ENCODE data around the gene GPX3. TPM values are rescaled to one million over a fixed set of nuclear protein-coding genes. Genes with fewer than 3 reads are reported as not detected.

Gene GPX3
- total and polyA plus RNA-seq, 2 of the 13 experiments (the other 11 are each of a cell fraction or from before 2014, with no cell fraction given) = 33.8 to 1,892 TPM

- BruUV-seq (replicated peaks) = no TSS peak
- Histone ChIP-seq H3K36me3 (replicated peaks in 1 of 2; ENCODE audit: control insufficient read depth in 1 of 2, insufficient read depth in 2 of 2, low read length in 2 of 2) (no peaks in the 10 kb centered on the region), H4K20me1 (ENCODE audit: insufficient read depth, low read length) (no peaks in the 10 kb centered on the region), H3K4me1 (ENCODE audit: insufficient read depth, low read length) (peaks cover 59% of the 10 kb centered on the region), H3K27me3 (ENCODE audit: control insufficient read depth in 1 of 2, insufficient read depth in 2 of 2, low read length in 2 of 2) (no peaks in the 10 kb centered on the region), H3K4me2 (ENCODE audit: low read depth, low read length) (no peak overlapping the region), H3K4me3 (replicated peaks in 1 of 3; ENCODE audit: insufficient read depth in 1 of 3, low read depth in 2 of 3, low read length in 3 of 3) (no peak overlapping the region), H3K27ac (ENCODE audit: extremely low read length, insufficient read depth, low read length) (no peak overlapping the region), H3K79me2 (ENCODE audit: insufficient read depth, low read length) (no peaks in the 10 kb centered on the region), H3K9ac (ENCODE audit: insufficient read depth, low read depth, low read length) (no peak overlapping the region), H2AFZ (ENCODE audit: low read length) (no peak overlapping the region), H3K9me3 (ENCODE audit: low read length) (no peaks in the 10 kb centered on the region)
- DNase-seq (ENCODE audit: low spot score) = peak; percentile 58
- CTCF ChIA-PET (ENCODE audit: low intra/inter-chr PET ratio, low total read pairs) = interaction anchor here (1.3 to 2.3 kb wide), 3 partner anchors 46 to 112 kb away, joined by 6 to 27 read pairs (median 19); no protein-coding TSS in a partner anchor
- TF ChIP-seq SOX6 (IDR thresholded peaks at IDR 0.05) = no peak
- TF ChIP-seq SOX6 (CRISPR knock-in tag; IDR thresholded peaks at IDR 0.05) = no peak
- TF ChIP-seq ZNF839 (CRISPR knock-in tag; IDR thresholded peaks at IDR 0.05; ENCODE audit: borderline replicate concordance) = no peak
- no peak for TF ChIP-seq POLR2A (IDR thresholded peaks at IDR 0.05; ENCODE audit: insufficient read depth in 1 of 2, low read depth in 2 of 2, low read length in 2 of 2)
- peak; percentile 83 for TF ChIP-seq ARID3A (IDR thresholded peaks at IDR 0.05; ENCODE audit: low read depth, low read length)
- TF ChIP-seq ZNF383 (CRISPR knock-in tag; IDR thresholded peaks at IDR 0.05; ENCODE audit: borderline replicate concordance) = no peak
- TF ChIP-seq RAD21 (CRISPR knock-in tag; IDR thresholded peaks at IDR 0.05) = peak; percentile 67
- TF ChIP-seq STAG1 (CRISPR knock-in tag; IDR thresholded peaks at IDR 0.05) = peak; percentile 84
- TF ChIP-seq CTCF (CRISPR knock-in tag; IDR thresholded peaks at IDR 0.05) = peak; percentile 71
- peak; percentile 59; the same call in 1 of the 2 replicates for TF ChIP-seq SMC3 (IDR thresholded peaks at IDR 0.05; ENCODE audit: low read length)
- no peak for TF ChIP-seq ZNF549 (CRISPR knock-in tag; IDR thresholded peaks at IDR 0.05)
- TF ChIP-seq HBP1 (CRISPR knock-in tag; IDR thresholded peaks at IDR 0.05; ENCODE audit: low read depth) = no peak
- no peak for TF ChIP-seq GATA4 (IDR thresholded peaks at IDR 0.05; ENCODE audit: borderline replicate concordance, low read depth)
- TF ChIP-seq ZNF235 (CRISPR knock-in tag; IDR thresholded peaks at IDR 0.05; ENCODE audit: borderline replicate concordance) = no peak
- TF ChIP-seq NFKB2 (CRISPR knock-in tag; IDR thresholded peaks at IDR 0.05; ENCODE audit: borderline replicate concordance) = no peak
- TF ChIP-seq KDM6A (CRISPR knock-in tag; IDR thresholded peaks at IDR 0.05; ENCODE audit: low read depth) = no peak
- TF ChIP-seq ZNF7 (CRISPR knock-in tag; IDR thresholded peaks at IDR 0.05) = no peak
- no peak for TF ChIP-seq ZNF180 (CRISPR knock-in tag; IDR thresholded peaks at IDR 0.05; ENCODE audit: borderline replicate concordance, low read depth)
- no peak for TF ChIP-seq NCOA1 (CRISPR knock-in tag; IDR thresholded peaks at IDR 0.05)
- TF ChIP-seq TIGD3 (CRISPR knock-in tag; IDR thresholded peaks at IDR 0.05; ENCODE audit: borderline replicate concordance) = no peak
- TF ChIP-seq ARNT (IDR thresholded peaks at IDR 0.05) = no peak
- ATAC-seq = peak; percentile 28; the same call in 2 of the 3 replicates
- intact Hi-C loops (cut with micrococcal nuclease; ENCODE audit: unreplicated experiment) (loop anchor here (1.0 to 10.0 kb wide), 4 partner anchors 46 to 223 kb away; partner anchors contain the start of gene CCDC69), in situ Hi-C loops (cut with HindIII; ENCODE audit: extremely low pct_ligation_motif_present, low pct_unique_long_range_greater_than_20kb) (no loop called here)
- POLR2A ChIA-PET = interaction anchor here (0.6 to 0.9 kb wide), 2 partner anchors 18 to 152 kb away, joined by 3 to 4 read pairs; partner anchors contain the start of gene GPX3
- FAIRE-seq = no peak
- 12% methylated on average over 2 of the region's 2 CpGs for WGBS (ENCODE audit: low lambda C conversion rate)
Observed at GRCh38 chr5:151002250-151002649, 18.1 kb upstream of the GPX3 start.
